Measurements from ENCODE around the gene MMP23B.

GRCh38 chr1:1628754-1629429 is 3.1 kb upstream of the MMP23B start:
- no peak for TF ChIP-seq POLR2A (IDR thresholded peaks at IDR 0.05; ENCODE audit: low read length)
- TF ChIP-seq GATA1 (IDR thresholded peaks at IDR 0.05; ENCODE audit: low read depth, low read length) = no peak

All from erythroblast (primary cell).